OCI-LY7 (cell line): ENCODE results near the gene ANKRD11.

ENCODE experiments used
- CTCF ChIP-seq: fragments of 200-600 bp; sonication (generic); conservative IDR thresholded peaks from 2 replicates; pipeline ENCODE4 v1.5.1; 2014; ENCODE audit warnings: mild to moderate bottlenecking, antibody characterized with exemption, low read length, moderate library complexity, mixed read lengths
- EZH2phosphoT487 ChIP-seq: fragments of 200-600 bp; sonication (generic); IDR thresholded peaks from 2 replicates; pipeline ENCODE4 v1.6.1; 2018; ENCODE audit warnings: low read depth, borderline replicate concordance, mild to moderate bottlenecking, mixed run types, antibody characterized with exemption, low read length, moderate library complexity, mixed read lengths

- TF ChIP-seq CTCF (no peak), EZH2phosphoT487 (no peak)
Measured at GRCh38 chr16:89365044-89365467, 125.3 kb downstream of the ANKRD11 start.
